ENCODE results near the gene ZBTB7C. TPM values are rescaled to one million over a fixed set of nuclear protein-coding genes. Genes with fewer than 3 reads are reported as not detected.

The ZBTB7C gene
- total and polyA plus RNA-seq, 9 of the 15 experiments (the other 6 are each of a cell fraction or from before 2014, with no cell fraction given) = not detected

Small RNA genes lying within 50 kb of the gene (small RNA-seq; reads per million reads assigned to genes)
- gene RNU6-708P = not detected

Other genes starting within 250 kb of the ZBTB7C start
- gene CTIF, start 129.6 kb upstream of the ZBTB7C start, total RNA-seq (2014; rRNA removed) = 2.2 and 6.6 TPM in 2 replicates
- 1.5 TPM in 2 replicates for gene CTIF, start 129.6 kb upstream of the ZBTB7C start, total RNA-seq (2014; rRNA removed; fragmentation: Illumina TruSeq; extraction: Trizol)
- gene CTIF, start 129.6 kb upstream of the ZBTB7C start, total RNA-seq (2015; rRNA removed; fragmentation: Illumina TruSeq; extraction: Trizol) = 2.4 and 3.7 TPM in 2 replicates
- gene CTIF, start 129.6 kb upstream of the ZBTB7C start, total RNA-seq (2021) = 8.5 and 11.5 TPM in 2 replicates
- gene CTIF, start 129.6 kb upstream of the ZBTB7C start, polyA plus RNA-seq (2011; rRNA removed) = 2.2 and 4.8 TPM in 2 replicates
- gene CTIF, start 129.6 kb upstream of the ZBTB7C start, polyA plus RNA-seq (2014; fragmentation: Illumina TruSeq; extraction: Trizol) = 3.9 and 4.2 TPM in 2 replicates
- gene CTIF, start 129.6 kb upstream of the ZBTB7C start, polyA plus RNA-seq (2014; fragmentation: Nextera tagmentation; extraction: Ambion mirVana) = under 1 TPM; 0.17 to 0.31 TPM
- 4.1 and 6.0 TPM in 2 replicates for gene CTIF, start 129.6 kb upstream of the ZBTB7C start, polyA plus RNA-seq (2014; rRNA removed)

Measured in K562 (cell line).